Pancreas (tissue), 10 donors: ENCODE results near the gene CDR2L. TPM values are rescaled to one million over a fixed set of nuclear protein-coding genes. Genes with fewer than 3 reads are reported as not detected.
A peak's percentile ranks its signal among the peaks of the same experiment; 100 is the strongest.

Experiments used
- ATAC-seq, 4 donors: fragments of 200-7000 bp; cut with Tn5 transposase; one replicate each; pipeline versions ENCODE4 v1.8.0 to v1.9.1; 2020; ENCODE audit warnings: mild to moderate bottlenecking in 4 of 4, moderate library complexity in 4 of 4
- DNase-seq, 6 donors: peaks; one replicate each; pipeline ENCODE4 v3.0.0-alpha.2; 2020
- FAIRE-seq: peaks from 2 replicates; lab custom pipeline; 2012; peaks lifted over from hg19 to GRCh38; lab: Jason Lieb, UNC
- H3K27ac ChIP-seq, 4 donors: fragments of 200-600 bp; sonication (generic); 1 replicate in 3 of 4; 2 replicates in 1 of 4; pipeline versions ENCODE4 v1.5.0 to v1.8.0; 2020
- H3K27me3 ChIP-seq, 4 donors: fragments of 200-600 bp; one replicate each; pipeline ENCODE4 v1.8.0; 2021
- H3K36me3 ChIP-seq, 3 donors: fragments of 200-600 bp; sonication (generic) in 1 of 3; one replicate each; pipeline versions ENCODE4 v1.5.0 to v1.8.0; 2020 to 2021
- H3K4me1 ChIP-seq, 3 donors: fragments of 200-600 bp; one replicate each; pipeline ENCODE4 v1.8.0; 2021
- H3K4me3 ChIP-seq, 4 donors: fragments of 200-600 bp; sonication (generic) in 2 of 4; one replicate each; pipeline versions ENCODE4 v1.5.0 to v1.8.0; 2020 to 2021
- H3K9me3 ChIP-seq, 4 donors: fragments of 200-600 bp; one replicate each; pipeline ENCODE4 v1.8.0; 2021
- WGBS, 2 donors: extraction: QIAGEN DNeasy Blood & Tissue Kit; methylation state at CpG; one replicate each; pipeline ENCODE4 v1.1.7; 2013; 5-methylcytosine and 5-hydroxymethylcytosine counted together
- intact Hi-C, 3 donors: fragments of 100-400 bp; cut with DNase I; formaldehyde crosslinking; loops; one replicate each; pipeline versions ENCODE4 v1.11.1 to v1.14.2; 2022
- polyA plus RNA-seq, 2 donors: library from polyadenylated mRNA; stranded (reverse); fragments of 200-250 nt; gene quantifications; one replicate each; pipeline ENCODE4 v1.2.3, GENCODE V29; 2013
- total RNA-seq, 6 donors: library from RNA; stranded (reverse); fragmentation: NEBNext Ultra II Directional in 4 of 6; extraction: Animal tissue kit (Norgen Biotek cat#: 25700) in 4 of 6; gene quantifications; one replicate each; pipeline versions ENCODE4 v1.2.1 to v1.2.4, GENCODE V29; 2021 to 2023
- TF ChIP-seq, protein P1 (sequence below), 4 donors: fragments of 200-600 bp; sonication (generic) in 3 of 4; IDR thresholded peaks; one replicate each; pipeline versions ENCODE4 v1.5.0 to v1.8.0; 2021; ENCODE audit warnings: antibody characterized with exemption in 4 of 4
- donor health status: healthy with polysubstance abuse.
- donor health status: DM: no; HTN: no; CAD: no; lungs with moderate emphysema.
- donor health status: DM: no; HTN: no; CAD: no.
- donor health status: control.
- donor health status: control.
- donor health status: Bipolar disorder and iron deficiency.
- donor health status: DM: yes; HTN: yes; CAD: no.
- donor health status: DM: no; HTN: no; CAD: no.
- donor health status: DM: no; HTN: no; CAD: no.
- donor health status: DM: yes; HTN: yes; CAD: no.

The CDR2L gene
- total and polyA plus RNA-seq, 8 donors: 2.3 to 11.2 (median 4.1) TPM

- ATAC-seq: peak; percentile 20 to 47 (median 42)
- Histone ChIP-seq H3K27me3 (no peaks in the 10 kb centered on the region), H3K27ac (no peak overlapping the region), H3K4me3 (no peak overlapping the region), H3K4me1 (no peaks in the 10 kb centered on the region), H3K36me3 (peaks cover 0 to 28% (median 7%) of the 10 kb centered on the region in 3 donors), H3K9me3 (no peaks in the 10 kb centered on the region)
- TF ChIP-seq, protein P1, sequence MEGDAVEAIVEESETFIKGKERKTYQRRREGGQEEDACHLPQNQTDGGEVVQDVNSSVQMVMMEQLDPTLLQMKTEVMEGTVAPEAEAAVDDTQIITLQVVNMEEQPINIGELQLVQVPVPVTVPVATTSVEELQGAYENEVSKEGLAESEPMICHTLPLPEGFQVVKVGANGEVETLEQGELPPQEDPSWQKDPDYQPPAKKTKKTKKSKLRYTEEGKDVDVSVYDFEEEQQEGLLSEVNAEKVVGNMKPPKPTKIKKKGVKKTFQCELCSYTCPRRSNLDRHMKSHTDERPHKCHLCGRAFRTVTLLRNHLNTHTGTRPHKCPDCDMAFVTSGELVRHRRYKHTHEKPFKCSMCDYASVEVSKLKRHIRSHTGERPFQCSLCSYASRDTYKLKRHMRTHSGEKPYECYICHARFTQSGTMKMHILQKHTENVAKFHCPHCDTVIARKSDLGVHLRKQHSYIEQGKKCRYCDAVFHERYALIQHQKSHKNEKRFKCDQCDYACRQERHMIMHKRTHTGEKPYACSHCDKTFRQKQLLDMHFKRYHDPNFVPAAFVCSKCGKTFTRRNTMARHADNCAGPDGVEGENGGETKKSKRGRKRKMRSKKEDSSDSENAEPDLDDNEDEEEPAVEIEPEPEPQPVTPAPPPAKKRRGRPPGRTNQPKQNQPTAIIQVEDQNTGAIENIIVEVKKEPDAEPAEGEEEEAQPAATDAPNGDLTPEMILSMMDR (IDR thresholded peaks at IDR 0.05): no peak
- 34 to 35% methylated on average over 12 of the region's 12 CpGs for WGBS, 2 donors
- intact Hi-C loops: no loop called here
- FAIRE-seq: no peak
- peak in 3 of 6 donors; percentile 20 to 83 (median 38) for DNase-seq
These were observed 37.8 kb upstream of the CDR2L start for GRCh38 chr17:74949455-74950115.

DNA sequence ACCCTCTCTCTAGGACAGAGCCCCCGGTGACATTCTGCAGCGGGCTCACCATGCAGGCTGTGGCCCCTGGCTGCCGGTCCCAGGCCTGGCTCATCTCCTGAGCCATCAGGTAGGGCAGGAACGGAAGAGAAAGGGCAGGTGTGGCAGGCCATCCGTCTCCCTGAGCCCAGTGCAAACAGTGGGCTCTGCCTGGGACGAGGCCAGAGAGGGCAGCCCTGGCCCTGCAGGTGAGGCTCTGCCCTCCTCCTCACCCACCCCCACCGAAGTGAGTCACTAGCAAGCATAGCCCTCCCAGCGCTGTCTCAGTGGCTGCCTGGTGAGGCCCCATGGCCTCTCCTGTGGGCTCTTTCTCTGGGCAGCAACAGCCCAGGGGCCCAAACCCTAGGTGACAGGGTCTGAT lies 37.2 kb upstream of the CDR2L start:
- intact Hi-C loops: no loop called here
- WGBS, 2 donors: 32 to 40% methylated on average over 7 to 8 of the region's 8 CpGs
- Histone ChIP-seq H3K36me3 (peaks cover 1 to 35% (median 13%) of the 10 kb centered on the region in 3 donors), H3K27ac (no peak overlapping the region), H3K4me3 (no peak overlapping the region), H3K27me3 (no peaks in the 10 kb centered on the region), H3K4me1 (no peaks in the 10 kb centered on the region), H3K9me3 (no peaks in the 10 kb centered on the region)
- TF ChIP-seq, protein P1 (IDR thresholded peaks at IDR 0.05): no peak
- peak; percentile 32 to 65 (median 58) for ATAC-seq
- DNase-seq: peak in 3 of 6 donors; percentile 34 to 69 (median 54)
- FAIRE-seq: no peak

- no peak for ATAC-seq
- H3K36me3 ChIP-seq: peaks cover 5 to 43% (median 13%) of the 10 kb centered on the region in 3 donors
- H3K4me3 ChIP-seq: no peak overlapping the region
- peak in 1 of 6 donors; percentile 62 for DNase-seq
- TF ChIP-seq, protein P1 (IDR thresholded peaks at IDR 0.05): no peak
- intact Hi-C loops: no loop called here
- H3K27ac ChIP-seq: no peak overlapping the region
- H3K27me3 ChIP-seq: no peaks in the 10 kb centered on the region
- no peaks in the 10 kb centered on the region for H3K9me3 ChIP-seq
- WGBS, 2 donors: 69 to 74% methylated on average over 3 of the region's 3 CpGs
- no peak for FAIRE-seq
- H3K4me1 ChIP-seq: no peaks in the 10 kb centered on the region
These were observed 36.4 kb upstream of the CDR2L start for GRCh38 chr17:74951065-74951464.

DNA sequence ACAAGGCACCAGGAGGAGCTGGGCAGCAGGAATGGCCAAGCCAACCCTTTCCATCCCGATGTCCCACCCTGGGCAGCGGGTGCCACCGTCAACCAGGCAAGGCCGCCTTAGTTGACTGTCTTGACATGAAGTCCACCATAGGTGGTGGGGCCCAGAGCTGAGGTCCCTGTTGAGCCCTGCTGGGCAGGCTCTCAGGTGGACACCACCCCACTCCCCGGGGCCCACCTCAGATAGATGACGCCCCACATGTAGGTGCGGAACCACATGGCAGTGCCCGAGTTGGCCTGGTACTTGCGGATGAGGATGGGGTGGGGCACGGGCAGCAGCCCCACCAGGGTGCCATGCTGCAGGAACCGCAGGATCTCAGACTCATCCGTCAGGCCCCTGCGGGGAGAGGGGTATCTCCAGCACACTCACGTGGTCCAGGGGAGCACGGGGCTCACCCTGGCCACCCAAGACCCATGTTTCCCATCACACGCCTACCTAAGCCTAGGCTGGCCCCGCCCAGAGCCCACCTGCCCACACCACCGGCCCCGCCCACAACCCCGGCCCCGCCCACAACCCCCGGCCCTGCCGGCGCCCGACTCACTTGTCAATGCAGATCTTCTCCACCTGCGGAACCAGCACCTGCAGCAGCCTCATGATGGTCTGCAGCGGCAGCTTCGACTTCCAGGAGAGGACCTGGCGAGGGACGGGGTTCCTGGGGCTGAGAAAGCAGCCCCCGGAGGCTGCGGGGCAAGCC lies 35.6 kb upstream of the CDR2L start:
- TF ChIP-seq, protein P1 (IDR thresholded peaks at IDR 0.05): no peak
- Histone ChIP-seq H3K9me3 (no peaks in the 10 kb centered on the region), H3K4me3 (no peak overlapping the region), H3K27ac (no peak overlapping the region), H3K27me3 (no peaks in the 10 kb centered on the region), H3K36me3 (peaks cover 5 to 43% (median 16%) of the 10 kb centered on the region in 3 donors), H3K4me1 (no peaks in the 10 kb centered on the region)
- 84 to 91% methylated on average over 31 to 32 of the region's 32 CpGs for WGBS, 2 donors
- ATAC-seq: no peak
- FAIRE-seq: no peak
- intact Hi-C loops: no loop called here
- peak in 3 of 6 donors; percentile 15 to 78 (median 46) for DNase-seq
